Esophagus muscularis mucosa (tissue), 3 donors: Measurements from ENCODE around the gene ZNF280A.

Source experiments
- POLR2A ChIP-seq: fragments of 450-650 bp; IDR thresholded peaks from one replicate; pipeline ENCODE4 v1.6.1; 2017; ENCODE audit warnings: antibody characterized with exemption, moderate library complexity, mild to moderate bottlenecking, low read depth
- POLR2AphosphoS5 ChIP-seq, 2 donors: sonication (generic); formaldehyde crosslinking; IDR thresholded peaks; one replicate each; pipeline ENCODE4 v1.6.1; 2017; ENCODE audit warnings: antibody characterized with exemption in 2 of 2
- TF ChIP-seq, protein P1 (sequence below), 3 experiments: fragments of 200-600 bp in 2 of 3; fragments of 450-650 bp in 1 of 3; sonication (generic) in 2 of 3; IDR thresholded peaks; one replicate each; pipeline ENCODE4 v1.5.1; 2017 to 2019; ENCODE audit warnings: antibody characterized with exemption in 3 of 3, mild to moderate bottlenecking in 2 of 3, moderate library complexity in 1 of 3

DNA sequence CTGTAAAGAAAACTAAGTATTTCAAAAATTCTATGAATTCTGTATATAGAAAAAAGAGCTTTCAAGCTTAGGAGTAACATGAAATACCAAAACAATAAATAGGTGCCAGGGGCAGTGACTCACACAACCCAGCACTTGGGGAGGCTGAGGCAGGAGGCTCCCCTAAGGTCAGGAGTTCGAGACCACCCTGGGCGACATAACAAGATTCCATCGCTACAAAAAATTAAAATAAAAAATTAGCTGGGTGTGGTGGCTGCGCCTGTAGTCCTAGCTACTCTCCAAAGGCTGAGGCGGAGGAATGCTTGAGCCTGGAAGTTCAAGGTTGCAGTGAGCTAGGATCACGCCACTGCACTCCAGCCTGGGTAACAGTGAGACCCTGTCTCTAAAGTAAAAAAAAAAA lies 33.0 kb downstream of the ZNF280A start:
- TF ChIP-seq, protein P1, sequence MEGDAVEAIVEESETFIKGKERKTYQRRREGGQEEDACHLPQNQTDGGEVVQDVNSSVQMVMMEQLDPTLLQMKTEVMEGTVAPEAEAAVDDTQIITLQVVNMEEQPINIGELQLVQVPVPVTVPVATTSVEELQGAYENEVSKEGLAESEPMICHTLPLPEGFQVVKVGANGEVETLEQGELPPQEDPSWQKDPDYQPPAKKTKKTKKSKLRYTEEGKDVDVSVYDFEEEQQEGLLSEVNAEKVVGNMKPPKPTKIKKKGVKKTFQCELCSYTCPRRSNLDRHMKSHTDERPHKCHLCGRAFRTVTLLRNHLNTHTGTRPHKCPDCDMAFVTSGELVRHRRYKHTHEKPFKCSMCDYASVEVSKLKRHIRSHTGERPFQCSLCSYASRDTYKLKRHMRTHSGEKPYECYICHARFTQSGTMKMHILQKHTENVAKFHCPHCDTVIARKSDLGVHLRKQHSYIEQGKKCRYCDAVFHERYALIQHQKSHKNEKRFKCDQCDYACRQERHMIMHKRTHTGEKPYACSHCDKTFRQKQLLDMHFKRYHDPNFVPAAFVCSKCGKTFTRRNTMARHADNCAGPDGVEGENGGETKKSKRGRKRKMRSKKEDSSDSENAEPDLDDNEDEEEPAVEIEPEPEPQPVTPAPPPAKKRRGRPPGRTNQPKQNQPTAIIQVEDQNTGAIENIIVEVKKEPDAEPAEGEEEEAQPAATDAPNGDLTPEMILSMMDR (IDR thresholded peaks at IDR 0.05) = no peak
- TF ChIP-seq POLR2A = no peak
- TF ChIP-seq POLR2AphosphoS5 (IDR thresholded peaks at IDR 0.05) = no peak
